ENCODE data around the gene BHLHE40.

Gene BHLHE40

DNA sequence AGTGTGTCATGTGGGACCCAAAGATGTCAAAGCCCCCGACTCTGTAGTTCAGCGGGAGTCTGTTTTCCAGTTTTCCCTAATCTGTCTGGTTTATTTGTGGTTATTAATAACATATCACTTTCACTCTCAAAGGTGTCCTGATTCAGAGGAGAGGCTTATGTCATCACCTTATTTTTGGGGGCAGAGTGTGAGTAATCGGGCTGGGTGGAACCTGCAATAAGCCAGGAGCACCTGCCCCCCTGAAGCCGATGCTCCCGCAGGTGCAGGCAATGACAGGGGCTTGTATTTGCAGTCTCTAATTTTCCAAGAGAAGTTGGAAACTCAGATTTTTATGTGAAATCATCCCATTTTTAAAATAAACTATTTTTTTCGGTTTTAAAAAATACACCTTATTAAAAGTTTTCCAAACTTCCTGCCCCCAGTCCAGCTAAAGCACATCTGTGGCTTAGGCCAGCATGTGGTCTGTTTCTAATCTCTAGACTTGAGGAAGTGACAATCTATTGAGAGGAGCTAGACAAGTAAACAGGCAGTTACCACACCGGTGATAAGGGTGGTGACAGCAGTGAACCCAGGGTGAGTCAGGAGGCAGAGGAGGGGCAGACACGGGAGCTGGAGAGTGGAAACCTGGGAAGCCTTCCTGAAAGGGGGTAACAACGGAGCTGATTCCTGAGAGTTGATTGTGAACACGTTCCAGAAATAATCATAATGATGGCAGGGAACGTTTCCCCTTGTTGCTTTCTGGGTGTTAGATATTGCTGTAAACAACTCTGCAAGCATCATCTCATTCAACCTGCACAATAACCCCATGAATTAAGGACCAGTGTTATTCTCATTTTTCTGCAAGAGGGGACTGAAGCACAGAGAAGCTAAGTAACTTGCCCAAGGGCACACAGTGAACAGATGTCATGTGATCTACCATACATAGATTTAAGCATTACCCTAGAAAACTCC is 37.2 kb downstream of the BHLHE40 start:
- DNase-seq (ENCODE audit: extremely low read depth in 1 of 2, low read depth in 1 of 2), result no peak

DNA sequence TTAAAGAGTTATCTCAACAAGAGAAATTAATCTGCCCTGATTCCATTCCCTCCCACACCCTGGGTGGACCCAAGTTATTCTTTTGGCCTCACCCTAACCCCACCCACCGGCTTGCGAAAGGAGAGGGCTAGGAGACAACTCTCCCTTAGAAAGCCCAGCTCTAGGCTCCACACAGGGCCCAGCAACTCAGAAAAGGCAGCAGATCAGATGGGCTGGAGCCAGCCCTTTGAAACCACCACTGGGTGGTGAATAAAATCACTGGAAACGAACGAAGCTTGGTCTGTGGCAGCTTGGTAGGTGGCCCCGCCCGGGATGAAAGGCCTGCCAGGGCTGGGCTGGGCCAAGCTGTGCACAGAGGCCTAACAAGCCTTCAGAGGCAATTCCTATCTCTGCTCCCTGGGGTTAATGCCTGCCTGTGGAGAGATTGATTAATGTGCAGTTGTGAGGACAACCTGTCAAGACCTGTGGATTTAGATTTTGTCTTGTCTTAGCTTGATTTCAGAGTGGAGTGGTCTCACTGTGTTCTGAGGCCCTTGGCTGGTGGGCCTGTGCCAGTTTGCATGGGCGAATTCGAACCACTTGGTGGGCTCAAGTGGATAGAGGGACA is 38.8 kb downstream of the BHLHE40 start:
- DNase-seq (ENCODE audit: extremely low read depth in 1 of 2, low read depth in 1 of 2), result no peak

GRCh38 chr3:5019411-5020241 is 40.4 kb downstream of the BHLHE40 start:
- peak; percentile 62 to 67 for DNase-seq (ENCODE audit: extremely low read depth in 1 of 2, low read depth in 1 of 2)

GRCh38 chr3:5020242-5020722 is 41.0 kb downstream of the BHLHE40 start:
- no peak for DNase-seq (ENCODE audit: extremely low read depth in 1 of 2, low read depth in 1 of 2)

GRCh38 chr3:5021116-5022092 is 42.2 kb downstream of the BHLHE40 start:
- DNase-seq (ENCODE audit: extremely low read depth in 1 of 2, low read depth in 1 of 2), result no peak

- no peak for DNase-seq (ENCODE audit: extremely low read depth in 1 of 2, low read depth in 1 of 2)
Observed at GRCh38 chr3:5022187-5022965, 43.1 kb downstream of the BHLHE40 start.

GRCh38 chr3:5022966-5023776 is 43.9 kb downstream of the BHLHE40 start:
- DNase-seq (ENCODE audit: extremely low read depth in 1 of 2, low read depth in 1 of 2), result no peak

GRCh38 chr3:5023777-5024346 is 44.6 kb downstream of the BHLHE40 start:
- no peak for DNase-seq (ENCODE audit: extremely low read depth in 1 of 2, low read depth in 1 of 2)

DNA sequence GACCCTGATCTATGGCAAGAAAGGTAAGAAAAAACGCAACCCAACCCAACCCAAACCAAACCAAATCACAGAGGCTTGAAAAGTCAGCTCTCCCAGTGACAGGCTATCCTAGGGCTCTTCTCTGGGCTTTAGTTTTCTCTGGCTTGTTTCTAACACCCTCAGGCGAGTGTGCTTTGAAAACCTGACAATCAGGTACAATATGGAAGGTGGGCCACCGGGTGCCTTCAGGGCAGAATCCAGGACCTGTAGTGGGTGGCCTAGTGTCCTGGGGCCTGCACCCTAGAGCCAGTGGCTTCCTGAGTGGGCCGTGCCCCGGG is 46.8 kb downstream of the BHLHE40 start:
- DNase-seq (ENCODE audit: extremely low read depth in 1 of 2, low read depth in 1 of 2), result no peak

GRCh38 chr3:5029715-5030114 is 50.5 kb downstream of the BHLHE40 start:
- DNase-seq (ENCODE audit: extremely low read depth in 1 of 2, low read depth in 1 of 2), result no peak

GRCh38 chr3:5030152-5030551 is 50.9 kb downstream of the BHLHE40 start:
- no peak for DNase-seq (ENCODE audit: extremely low read depth in 1 of 2, low read depth in 1 of 2)

DNA sequence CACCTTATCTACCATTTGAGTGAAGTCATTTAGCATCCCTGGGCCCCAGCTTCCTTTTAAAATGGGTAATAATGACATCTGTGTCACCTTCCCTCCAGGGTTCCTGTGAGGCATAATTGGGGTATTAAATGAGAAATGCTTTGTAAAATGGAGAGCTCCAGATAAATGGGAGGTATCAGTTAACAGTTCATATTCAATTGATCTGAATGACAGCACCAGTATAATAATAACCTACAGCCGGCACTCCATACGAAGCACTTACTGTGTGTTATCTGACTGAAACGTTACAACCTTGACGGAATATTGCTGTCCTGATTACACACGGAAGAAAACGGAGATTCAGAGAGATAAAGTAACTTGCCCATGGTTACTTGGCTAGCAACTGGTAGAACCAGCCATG is 53.6 kb downstream of the BHLHE40 start:
- DNase-seq (ENCODE audit: extremely low read depth in 1 of 2, low read depth in 1 of 2), result no peak
